ENCODE results near the gene UBXN7. TPM values are rescaled to one million over a fixed set of nuclear protein-coding genes. Genes with fewer than 3 reads are reported as not detected.
"Not testable (repeated sequence)": the region's sequence is repeated elsewhere in the genome, so short reads cannot be mapped to it uniquely, and the experiment has no call there.

The UBXN7 gene
- total and polyA plus RNA-seq, 2 of the 8 experiments (the other 6 are each of a cell fraction or from before 2014, with no cell fraction given): 18.5 to 109 TPM

- H4K91ac ChIP-seq (replicated peaks; ENCODE audit: insufficient read length, low read length); H4K20me1 ChIP-seq (replicated peaks in 1 of 2; ENCODE audit: control insufficient read depth in 1 of 2, insufficient read depth in 2 of 2, low read length in 2 of 2); H2AFZ ChIP-seq (ENCODE audit: low read length); H3K23ac ChIP-seq (ENCODE audit: insufficient read length); FAIRE-seq; H2BK20ac ChIP-seq (ENCODE audit: low read length); H3K4ac ChIP-seq (replicated peaks; ENCODE audit: insufficient read length, low read depth, low read length); H3K9ac ChIP-seq (replicated peaks in 1 of 4; ENCODE audit: extremely low read depth in 1 of 4, low read depth in 3 of 4, low read length in 3 of 4); H3K79me2 ChIP-seq (ENCODE audit: control insufficient read depth in 1 of 2, insufficient read depth in 2 of 2, low read length in 2 of 2); H3K79me1 ChIP-seq (ENCODE audit: low read depth, low read length); H3K56ac ChIP-seq (replicated peaks; ENCODE audit: insufficient read length, low read depth, low read length); H2BK15ac ChIP-seq (ENCODE audit: low read length); H2BK120ac ChIP-seq (replicated peaks; ENCODE audit: low read depth, low read length); H3K23me2 ChIP-seq (ENCODE audit: low read depth, low read length); H3K36me3 ChIP-seq (ENCODE audit: control insufficient read depth in 2 of 4, insufficient read depth in 4 of 4, low read length in 3 of 4); H3K18ac ChIP-seq (ENCODE audit: extremely low read depth, low read length); H2BK5ac ChIP-seq (ENCODE audit: low read depth, low read length); H3K14ac ChIP-seq (ENCODE audit: insufficient read length); H2BK12ac ChIP-seq (ENCODE audit: low read depth, low read length); H3K4me1 ChIP-seq (replicated peaks in 1 of 4; ENCODE audit: control insufficient read depth in 3 of 4, insufficient read depth in 4 of 4, low read length in 3 of 4); H2AK5ac ChIP-seq (ENCODE audit: low read depth, low read length); H3K27me3 ChIP-seq (replicated peaks in 1 of 4; ENCODE audit: control insufficient read depth in 3 of 4, extremely low read depth in 1 of 4, insufficient read depth in 3 of 4, low read length in 3 of 4); H3K4me3 ChIP-seq (ENCODE audit: extremely low read depth in 1 of 4, insufficient read depth in 2 of 4, low read depth in 3 of 4, low read length in 4 of 4); POLR2A ChIA-PET (ENCODE audit: partially characterized antibody); H4K5ac ChIP-seq (ENCODE audit: insufficient read length, low read depth, low read length); H4K8ac ChIP-seq (ENCODE audit: extremely low read depth, insufficient read depth, low read length); DNase-seq (ENCODE audit: low read depth in 1 of 2, low spot score in 2 of 2); H3K27ac ChIP-seq (ENCODE audit: low read depth, low read length); H3K9me3 ChIP-seq (ENCODE audit: insufficient read depth in 2 of 2, low read depth in 1 of 2, low read length in 1 of 2); CTCF ChIA-PET (ENCODE audit: partially characterized antibody); H3K4me2 ChIP-seq (ENCODE audit: insufficient read depth in 1 of 2, low read depth in 2 of 2, low read length in 2 of 2): not testable (repeated sequence)
- WGBS, 2 experiments (ENCODE audit: extremely low coverage in 1 of 2, insufficient coverage in 1 of 2, insufficient read length in 1 of 2, insufficient replicate concordance in 2 of 2, low coverage in 1 of 2, low lambda C conversion rate in 2 of 2, missing lambda C conversion rate in 1 of 2): 93% methylated on average over 5 of the region's 10 CpGs; no CpG with 5 or more reads in 1 of the 2 experiments
These were observed 129.7 kb downstream of the UBXN7 start for GRCh38 chr3:196302551-196302950.

Data from H1 (cell line).